ENCODE measurements around the gene FRA10AC1. TPM values are rescaled to one million over a fixed set of nuclear protein-coding genes. Genes with fewer than 3 reads are reported as not detected.

FRA10AC1 gene
- total and polyA plus RNA-seq, 2 of the 4 experiments (the other 2 are of a cell fraction) = 1.6 to 4.9 TPM

DNA sequence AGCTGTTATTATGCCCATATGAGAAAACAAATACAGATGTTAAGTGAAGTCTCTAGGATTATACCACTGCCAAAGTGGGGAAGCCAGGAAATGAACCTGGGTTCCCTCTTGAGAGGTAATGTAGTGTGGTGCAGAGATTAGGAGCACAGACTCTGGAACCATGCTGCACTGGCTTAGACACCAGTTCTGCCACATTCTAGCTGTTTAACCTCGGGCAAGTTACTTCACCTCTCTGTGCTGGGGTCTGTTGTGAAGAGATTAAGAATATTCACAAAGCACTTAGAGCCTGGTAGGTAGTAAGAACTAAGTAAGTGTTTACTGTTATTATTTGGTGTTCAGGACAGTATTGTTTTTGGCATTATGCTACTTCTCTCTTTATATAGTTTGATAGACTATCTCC, 48.2 kb downstream of the FRA10AC1 start:
- dilution Hi-C loops (cut with HindIII; ENCODE audit: low sequenced_read_pairs, unreplicated experiment) (no loop called here), intact Hi-C loops (cut with micrococcal nuclease) (no loop called here), in situ Hi-C loops (cut with MboI; ENCODE audit: low sequenced_read_pairs) (no loop called here)
- no peak overlapping the region for H3K4ac ChIP-seq (ENCODE audit: low read depth, low read length)
- no peak overlapping the region for H2BK5ac ChIP-seq (ENCODE audit: low read depth, low read length, poor library complexity, severe bottlenecking)
- ChIA-PET CTCF (interaction anchor here (0.9 kb wide), 1 partner anchor 10 kb away, joined by 3 read pairs; no protein-coding TSS in a partner anchor), POLR2A (ENCODE audit: unreplicated experiment) (no interaction called here)
- H3K4me1 ChIP-seq (ENCODE audit: control insufficient read depth, insufficient read depth, low read length) = no peaks in the 10 kb centered on the region
- H3K9ac ChIP-seq (ENCODE audit: low read depth, low read length) = no peak overlapping the region
- no TSS peak for BruUV-seq (replicated peaks)
- no peaks in the 10 kb centered on the region for H3K27me3 ChIP-seq (ENCODE audit: control insufficient read depth, insufficient read depth, low read length)
- no peaks in the 10 kb centered on the region for H3K36me3 ChIP-seq (ENCODE audit: control insufficient read depth, insufficient read depth, low read length)
- no peak overlapping the region for H2BK20ac ChIP-seq (ENCODE audit: low read depth, low read length)
- H4K5ac ChIP-seq (ENCODE audit: low read depth, low read length) = no peak overlapping the region
- no peak overlapping the region for H2AFZ ChIP-seq (replicated peaks; ENCODE audit: low read length, poor library complexity)
- H3K4me3 ChIP-seq (ENCODE audit: insufficient read depth, low read depth, low read length) = no peak overlapping the region
- no peak for ATAC-seq (ENCODE audit: low read depth)
- no peak overlapping the region for H3K56ac ChIP-seq (ENCODE audit: extremely low read depth, insufficient read depth, low read length)
- no peak for DNase-seq
- no peaks in the 10 kb centered on the region for H3K9me1 ChIP-seq (ENCODE audit: insufficient read depth, low read length)
- no peak overlapping the region for H3K18ac ChIP-seq (ENCODE audit: low read depth, low read length)
- no peak overlapping the region for H3K23ac ChIP-seq (ENCODE audit: low read depth, low read length)
- TF ChIP-seq MAZ (IDR thresholded peaks at IDR 0.05; ENCODE audit: borderline replicate concordance, low read depth, low read length) = no peak
- TF ChIP-seq RFX5 (IDR thresholded peaks at IDR 0.05; ENCODE audit: low read depth, low read length) = no peak
- TF ChIP-seq, protein P1, sequence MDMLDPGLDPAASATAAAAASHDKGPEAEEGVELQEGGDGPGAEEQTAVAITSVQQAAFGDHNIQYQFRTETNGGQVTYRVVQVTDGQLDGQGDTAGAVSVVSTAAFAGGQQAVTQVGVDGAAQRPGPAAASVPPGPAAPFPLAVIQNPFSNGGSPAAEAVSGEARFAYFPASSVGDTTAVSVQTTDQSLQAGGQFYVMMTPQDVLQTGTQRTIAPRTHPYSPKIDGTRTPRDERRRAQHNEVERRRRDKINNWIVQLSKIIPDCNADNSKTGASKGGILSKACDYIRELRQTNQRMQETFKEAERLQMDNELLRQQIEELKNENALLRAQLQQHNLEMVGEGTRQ (IDR thresholded peaks at IDR 0.05; ENCODE audit: low read depth, low read length) = no peak
- TF ChIP-seq FOS (IDR thresholded peaks at IDR 0.05; ENCODE audit: low read depth, low read length) = no peak
- no peak for TF ChIP-seq POLR2A (IDR thresholded peaks at IDR 0.05; ENCODE audit: low read depth, low read length)
- no peak for TF ChIP-seq CHD1 (IDR thresholded peaks at IDR 0.05; ENCODE audit: low read depth, low read length)
- TF ChIP-seq, protein P2, sequence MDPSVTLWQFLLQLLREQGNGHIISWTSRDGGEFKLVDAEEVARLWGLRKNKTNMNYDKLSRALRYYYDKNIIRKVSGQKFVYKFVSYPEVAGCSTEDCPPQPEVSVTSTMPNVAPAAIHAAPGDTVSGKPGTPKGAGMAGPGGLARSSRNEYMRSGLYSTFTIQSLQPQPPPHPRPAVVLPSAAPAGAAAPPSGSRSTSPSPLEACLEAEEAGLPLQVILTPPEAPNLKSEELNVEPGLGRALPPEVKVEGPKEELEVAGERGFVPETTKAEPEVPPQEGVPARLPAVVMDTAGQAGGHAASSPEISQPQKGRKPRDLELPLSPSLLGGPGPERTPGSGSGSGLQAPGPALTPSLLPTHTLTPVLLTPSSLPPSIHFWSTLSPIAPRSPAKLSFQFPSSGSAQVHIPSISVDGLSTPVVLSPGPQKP (IDR thresholded peaks at IDR 0.05; ENCODE audit: borderline replicate concordance, low read depth, low read length) = no peak
- TF ChIP-seq MXI1 (IDR thresholded peaks at IDR 0.05; ENCODE audit: borderline replicate concordance, low read depth, low read length) = no peak
- no peak for TF ChIP-seq MAFK (IDR thresholded peaks at IDR 0.05; ENCODE audit: low read depth, low read length)
- TF ChIP-seq NFE2L2 (IDR thresholded peaks at IDR 0.05; ENCODE audit: low read depth, low read length) = no peak
- TF ChIP-seq RCOR1 (IDR thresholded peaks at IDR 0.05; ENCODE audit: insufficient replicate concordance, low read length) = no peak
- no peak for TF ChIP-seq CTCF (conservative IDR thresholded peaks at IDR 0.05; ENCODE audit: low read depth, low read length)
- no peak for TF ChIP-seq CEBPB (IDR thresholded peaks at IDR 0.05; ENCODE audit: low read depth, low read length)
- TF ChIP-seq BHLHE40 (IDR thresholded peaks at IDR 0.05; ENCODE audit: low read depth, low read length) = no peak
- TF ChIP-seq SMC3 (IDR thresholded peaks at IDR 0.05; ENCODE audit: low read depth, low read length) = no peak
- TF ChIP-seq RAD21 (IDR thresholded peaks at IDR 0.05; ENCODE audit: low read length) = no peak
- no peak overlapping the region for H4K8ac ChIP-seq (ENCODE audit: low read depth in 2 of 2, low read length in 2 of 2)
- no CpG with 5 or more reads among the region's 1 CpG for WGBS, 2 experiments (ENCODE audit: extremely low coverage in 2 of 2, insufficient read length in 1 of 2)
- H2BK15ac ChIP-seq (ENCODE audit: low read depth, low read length) = no peak overlapping the region
- H3K27ac ChIP-seq (ENCODE audit: insufficient read depth, low read length) = no peak overlapping the region
- H2BK120ac ChIP-seq (ENCODE audit: low read depth, low read length) = no peak overlapping the region
- H2AK5ac ChIP-seq (ENCODE audit: low read depth, low read length) = no peak overlapping the region
- H3K14ac ChIP-seq (replicated peaks; ENCODE audit: low read depth, low read length) = no peak overlapping the region
- H3K79me1 ChIP-seq (ENCODE audit: low read depth in 1 of 2, low read length in 2 of 2) = no peaks in the 10 kb centered on the region
- H4K20me1 ChIP-seq (ENCODE audit: insufficient read depth, low read length) = no peaks in the 10 kb centered on the region
- H2AK9ac ChIP-seq (replicated peaks; ENCODE audit: low read depth, low read length, poor library complexity) = no peak overlapping the region
- H3K9me3 ChIP-seq (ENCODE audit: control insufficient read depth, insufficient read depth, low read length) = no peaks in the 10 kb centered on the region
- no peak overlapping the region for H4K91ac ChIP-seq (ENCODE audit: insufficient read depth, low read depth, low read length)
- no peak overlapping the region for H3K4me2 ChIP-seq (ENCODE audit: low read depth, low read length)
